ENCODE measurements around the gene ORC3.

ORC3 gene

DNA sequence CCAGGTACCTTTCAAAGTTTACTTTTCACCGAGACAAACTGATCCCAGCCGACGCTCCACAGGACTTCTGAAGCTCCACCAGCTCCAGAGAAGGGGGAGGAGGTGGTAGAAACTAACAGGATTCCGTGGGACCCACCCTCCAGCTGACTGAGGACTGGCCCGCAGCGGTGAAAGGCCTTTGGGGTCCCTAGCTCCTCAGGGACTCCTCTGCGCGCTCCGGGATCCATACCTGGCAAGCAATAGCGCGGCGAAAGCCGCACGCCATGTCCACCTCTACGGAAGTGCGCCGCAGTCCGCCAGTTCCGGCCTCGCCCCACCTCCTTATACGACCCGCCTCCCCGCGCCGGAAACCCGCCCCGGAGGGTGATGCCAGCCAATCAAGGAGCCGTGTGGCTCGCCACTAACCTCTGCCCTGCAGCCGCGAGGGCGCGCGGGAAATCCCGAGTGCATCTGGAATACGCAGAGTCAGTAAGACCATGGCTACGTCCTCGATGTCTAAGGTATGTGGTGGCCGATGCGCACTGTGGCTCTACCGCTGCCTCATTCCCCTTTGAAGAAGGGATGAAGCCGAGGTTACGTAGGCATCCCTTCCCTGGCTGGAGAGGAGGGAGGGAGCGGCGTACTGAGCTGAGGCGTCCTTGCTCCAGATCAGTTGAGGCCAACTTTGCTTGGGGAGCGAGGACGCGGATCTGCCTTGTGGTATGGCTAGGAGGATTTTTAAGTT, at the start of gene ORC3, which contains the start of gene RARS2:
ORC3 (plus strand) TSS at position 443 of the 724 bp plus-strand sequence; CDS start at position 477, 34 bp downstream.
RARS2 (minus strand) TSS at position 295 of the 724 bp plus-strand sequence; CDS start at position 265, 30 bp downstream.
- peak; percentile 97 for DNase-seq (ENCODE audit: low spot score)

DNA sequence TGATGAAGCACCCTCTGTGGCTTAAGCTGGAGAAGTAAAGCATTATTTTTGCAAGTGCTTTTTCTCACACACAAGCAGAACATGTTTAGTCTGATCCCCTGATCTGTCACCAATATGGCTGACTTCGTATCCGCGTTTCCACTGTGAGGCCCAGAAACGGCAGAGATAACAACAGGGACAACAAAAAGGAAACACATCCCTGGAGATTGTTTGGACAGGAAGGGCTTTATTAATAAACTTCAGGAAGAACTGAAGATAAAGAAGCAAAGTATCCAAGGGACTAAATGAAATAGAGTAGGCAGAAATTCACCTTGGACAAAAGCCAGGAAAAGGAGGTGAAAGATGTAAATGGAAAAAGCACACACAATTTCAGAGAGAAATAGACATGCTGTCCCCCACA, 49.4 kb upstream of the ORC3 start:
- DNase-seq (ENCODE audit: low spot score) = no peak

DNA sequence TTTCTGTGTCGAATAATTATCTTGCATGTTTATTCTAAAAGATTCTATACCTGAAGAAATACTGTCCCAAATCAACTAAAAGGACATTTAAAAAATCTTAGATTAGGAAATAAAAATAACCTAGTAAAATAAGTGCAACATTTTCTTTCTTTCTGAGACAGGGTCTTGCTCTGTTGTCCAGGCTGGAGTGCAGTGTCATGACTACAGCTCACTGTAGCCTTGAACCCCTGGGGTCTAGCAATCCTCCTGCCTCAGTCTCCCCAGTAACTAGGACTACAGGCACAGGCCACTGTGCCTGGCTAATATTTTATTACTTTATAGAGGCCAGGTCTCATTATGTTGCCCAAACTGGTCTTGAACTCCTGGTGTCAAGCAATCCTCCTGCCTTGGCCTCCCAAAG, 48.9 kb upstream of the ORC3 start:
- no peak for DNase-seq (ENCODE audit: low spot score)

DNA sequence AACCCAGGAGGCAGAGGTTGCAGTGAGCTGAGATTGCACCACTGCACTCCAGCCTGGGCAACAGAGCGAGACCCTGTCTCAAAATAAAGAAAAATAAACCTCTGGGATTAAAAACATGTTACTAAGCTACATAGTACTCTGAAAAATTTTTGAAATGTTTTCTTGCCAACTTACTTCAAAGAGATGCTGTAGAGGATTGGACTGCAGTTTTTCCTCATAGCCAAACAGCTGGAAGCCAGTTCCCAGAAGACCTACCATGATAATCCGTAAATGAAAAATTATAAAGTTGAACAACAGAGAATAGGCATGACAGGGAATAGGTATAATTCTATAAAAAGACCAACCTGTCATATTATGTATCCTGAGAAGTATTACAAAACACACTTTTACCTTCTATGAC, 48.2 kb upstream of the ORC3 start:
- DNase-seq (ENCODE audit: low spot score) = no peak

DNA sequence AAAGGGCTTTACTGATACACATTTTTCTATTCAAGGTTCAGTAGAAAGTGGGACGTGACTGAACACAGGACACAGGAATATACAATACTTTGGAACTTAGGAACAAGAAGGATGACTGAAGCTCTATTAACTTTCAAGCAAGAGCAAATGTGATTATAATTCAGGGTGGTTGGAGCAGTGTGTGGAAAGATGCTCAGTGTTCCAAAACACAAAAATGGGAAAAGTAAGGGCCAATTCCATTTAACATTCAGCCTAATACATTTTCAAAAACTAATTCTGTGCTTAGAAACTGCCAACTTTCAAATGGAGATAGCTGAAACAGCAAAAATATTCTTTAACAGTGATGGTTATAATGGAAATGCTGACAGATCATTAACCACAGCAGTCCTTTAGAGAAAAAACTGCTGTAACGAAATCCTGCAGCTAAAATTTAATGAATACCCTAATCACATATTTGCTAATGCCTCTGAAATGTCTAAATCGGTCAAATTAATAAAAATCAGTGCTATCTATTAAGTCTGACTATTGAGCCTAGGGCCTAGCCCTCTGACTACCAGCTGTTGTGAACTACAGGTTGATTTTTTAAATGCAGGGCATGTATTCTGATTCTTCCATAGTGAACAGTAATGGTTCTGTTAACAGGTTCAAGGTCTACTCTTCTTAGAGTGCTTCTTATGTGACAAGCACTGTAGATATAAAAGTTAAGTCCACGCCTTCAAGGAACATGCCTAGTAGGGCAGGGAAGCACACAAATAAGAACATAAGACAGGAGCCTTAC, 46.0 kb upstream of the ORC3 start:
- DNase-seq (ENCODE audit: low spot score) = no peak

DNA sequence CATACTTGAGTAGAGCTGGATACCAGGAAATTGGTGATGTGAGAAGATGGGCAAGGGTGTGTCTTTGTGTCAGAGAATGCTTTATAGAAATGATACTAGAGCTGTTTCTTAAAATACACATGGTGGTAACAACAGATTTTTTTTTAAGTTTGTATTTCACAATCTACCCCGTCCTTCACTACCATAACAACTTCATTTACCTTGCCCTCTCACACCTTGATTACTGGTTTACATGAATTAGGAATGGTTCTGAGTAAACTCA, 45.5 kb upstream of the ORC3 start:
- no peak for DNase-seq (ENCODE audit: low spot score)

DNA sequence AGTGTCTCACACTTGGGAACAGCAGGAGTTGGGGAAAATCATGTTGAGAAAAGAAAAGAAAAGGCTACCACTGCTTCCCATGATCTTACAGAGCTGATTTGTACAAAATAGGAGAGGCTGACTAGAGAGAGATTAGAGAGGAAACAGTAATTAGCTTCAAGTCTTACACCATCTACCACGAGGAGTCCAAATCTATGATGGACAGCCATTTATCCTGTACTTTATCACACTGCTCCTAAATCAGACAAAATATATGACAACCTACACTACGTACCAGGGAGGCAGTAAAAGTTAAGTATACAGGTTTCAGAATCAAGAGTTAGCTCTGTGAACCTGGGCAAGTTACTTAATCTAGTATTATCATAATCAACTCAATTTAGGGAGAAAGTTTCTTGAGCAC, 38.1 kb upstream of the ORC3 start:
- DNase-seq (ENCODE audit: low spot score) = no peak

DNA sequence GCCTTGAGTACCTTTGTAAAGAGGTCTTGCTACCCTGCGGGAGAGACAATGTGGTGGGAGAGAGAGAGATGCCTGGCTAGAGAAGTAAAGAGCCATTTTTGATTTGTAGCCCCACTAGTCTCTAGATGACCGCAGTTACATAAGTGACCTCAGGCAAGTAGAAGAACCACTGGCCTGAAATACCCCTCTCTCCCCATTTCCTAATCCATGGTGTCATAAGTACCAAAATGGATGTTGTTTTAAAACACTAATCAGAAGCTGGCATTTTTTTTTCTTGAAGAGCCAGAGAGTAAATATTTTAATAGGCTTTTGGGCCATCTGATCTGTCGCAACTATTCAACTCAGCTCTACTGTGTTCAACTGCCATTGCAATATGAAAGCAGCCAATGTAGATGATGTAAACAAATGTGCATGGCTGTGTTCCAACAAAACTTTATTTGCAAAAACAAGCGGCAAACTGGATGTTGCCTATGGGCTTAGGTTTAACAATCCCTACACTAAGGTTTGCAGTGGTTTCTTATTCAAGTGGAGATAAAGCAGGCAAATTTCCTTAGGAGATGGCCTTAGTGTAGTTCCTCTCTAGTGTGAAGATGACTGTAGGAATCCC, 36.7 kb upstream of the ORC3 start:
- no peak for DNase-seq (ENCODE audit: low spot score)

DNA sequence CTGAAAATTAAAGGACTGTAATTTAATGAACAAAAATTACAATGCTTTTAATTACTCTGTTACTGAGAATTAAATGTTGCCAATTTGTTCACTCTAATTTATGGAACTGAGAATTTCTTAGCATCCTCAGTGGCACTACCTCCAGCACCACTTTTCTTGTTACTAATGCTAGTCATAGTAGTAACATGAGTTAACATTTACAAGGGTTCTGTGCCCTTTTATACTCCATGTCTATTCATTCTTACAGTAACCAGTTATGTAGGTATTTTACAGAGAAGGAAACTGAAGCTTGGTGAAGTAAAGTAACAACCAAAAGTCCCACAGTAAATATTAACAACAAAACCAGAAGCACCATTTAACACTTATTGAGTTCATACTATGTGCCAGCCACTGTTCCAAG, 34.4 kb upstream of the ORC3 start:
- DNase-seq (ENCODE audit: low spot score) = no peak

DNA sequence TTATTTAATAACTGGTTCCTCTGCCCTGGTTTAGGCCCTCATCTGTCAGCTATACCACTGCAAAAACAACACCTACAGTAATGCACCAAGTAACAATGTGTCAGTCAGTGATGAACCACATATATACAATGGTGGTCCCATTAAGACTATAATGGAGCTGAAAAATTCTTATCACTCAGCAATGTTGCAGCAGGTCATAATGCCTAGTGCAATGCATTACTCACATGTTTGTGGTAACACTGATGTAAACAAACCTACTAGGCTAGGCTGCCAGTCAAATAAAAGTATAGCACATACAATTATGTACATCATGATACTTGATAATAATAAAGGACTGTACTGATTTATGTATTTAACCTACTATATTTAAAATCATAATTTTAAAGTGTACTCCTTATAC, 31.5 kb upstream of the ORC3 start:
- DNase-seq (ENCODE audit: low spot score) = no peak

DNA sequence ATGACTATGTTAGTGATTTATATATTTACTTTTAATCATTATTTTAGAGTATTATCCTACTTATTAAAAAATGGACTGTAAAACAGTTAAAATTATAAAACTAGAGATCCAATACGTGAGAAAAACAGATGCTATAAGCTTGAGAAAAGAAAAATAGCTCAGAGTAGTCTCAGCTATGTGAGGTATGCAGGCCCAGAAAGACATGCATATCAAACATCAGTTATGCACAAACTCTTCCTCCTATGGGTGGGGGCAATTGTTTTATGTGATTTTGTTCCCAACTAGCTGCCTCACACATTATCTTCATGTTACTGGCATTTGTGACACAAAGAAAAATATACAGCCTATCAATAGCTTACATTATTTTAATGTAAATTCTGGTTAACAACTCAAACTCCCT, 28.9 kb upstream of the ORC3 start:
- DNase-seq (ENCODE audit: low spot score) = no peak

DNA sequence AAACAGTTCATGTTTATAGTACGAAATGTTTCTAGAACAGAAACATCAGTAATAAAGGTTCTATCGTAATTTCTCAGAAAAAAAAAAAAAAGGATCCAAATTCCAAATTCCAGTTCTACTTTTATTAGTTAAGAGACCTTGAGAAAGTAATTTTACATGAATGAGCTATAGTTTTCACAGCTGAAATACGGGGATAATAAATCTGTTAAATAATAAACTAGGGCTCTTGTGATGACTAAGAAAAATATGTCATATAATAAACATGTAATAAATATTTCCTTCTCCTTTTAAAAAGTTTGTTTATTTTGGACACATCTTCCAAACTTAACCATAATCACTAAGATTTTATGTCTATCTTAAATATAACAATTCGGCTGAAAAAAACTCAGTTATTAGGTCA, 17.9 kb upstream of the ORC3 start:
- no peak for DNase-seq (ENCODE audit: low spot score)

DNA sequence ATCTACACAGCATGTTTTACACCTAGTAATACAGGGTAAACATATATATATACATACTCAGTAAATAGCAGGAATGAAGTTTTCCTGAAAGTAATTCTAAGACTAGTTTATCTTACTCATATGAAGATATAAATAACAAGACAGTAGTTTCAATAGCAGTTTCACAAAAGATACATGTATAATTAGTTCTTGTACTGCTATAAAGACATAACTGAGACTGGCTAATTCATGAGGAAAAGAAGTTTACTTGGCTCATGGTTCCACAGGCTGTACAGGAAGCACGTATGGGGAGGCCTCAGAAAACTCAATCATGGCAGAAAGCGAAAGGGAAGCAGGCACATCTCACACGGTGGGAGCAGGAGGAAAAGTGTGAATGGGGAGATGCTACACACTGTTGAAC, 17.1 kb upstream of the ORC3 start:
- no peak for DNase-seq (ENCODE audit: low spot score)

DNA sequence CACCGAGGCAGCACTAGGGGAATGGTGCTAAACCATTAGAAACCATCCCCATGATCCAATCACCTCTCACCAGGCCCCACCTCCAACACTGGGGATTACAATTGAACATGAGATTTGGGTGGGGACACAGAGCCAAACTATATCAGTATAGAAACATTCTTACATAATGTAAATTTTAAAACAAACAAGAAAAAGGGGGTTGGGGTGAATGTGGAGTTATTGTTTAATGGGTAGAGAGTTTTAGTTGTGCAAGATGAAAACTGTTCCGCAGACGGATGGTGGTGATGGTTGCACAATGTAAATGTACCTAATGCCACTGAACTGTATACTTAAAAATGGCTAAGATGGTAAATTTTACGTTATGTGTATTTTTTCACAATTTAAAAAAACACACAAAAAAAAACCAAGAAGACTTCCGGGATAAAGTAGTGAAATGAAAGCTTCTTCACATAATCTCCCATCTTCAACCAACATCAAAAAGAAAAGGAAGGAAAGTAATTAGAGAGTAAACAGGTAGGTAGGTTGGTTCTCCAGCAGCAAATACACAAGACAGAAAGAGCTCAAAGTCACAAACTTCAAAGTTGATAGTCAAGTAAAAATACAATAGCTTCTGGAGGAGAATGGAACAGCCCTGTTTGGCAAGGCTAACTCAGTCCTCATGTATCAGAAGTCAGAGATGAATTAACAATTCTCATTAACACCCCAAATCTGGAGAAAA, 16.5 kb upstream of the ORC3 start:
- DNase-seq (ENCODE audit: low spot score) = no peak

DNA sequence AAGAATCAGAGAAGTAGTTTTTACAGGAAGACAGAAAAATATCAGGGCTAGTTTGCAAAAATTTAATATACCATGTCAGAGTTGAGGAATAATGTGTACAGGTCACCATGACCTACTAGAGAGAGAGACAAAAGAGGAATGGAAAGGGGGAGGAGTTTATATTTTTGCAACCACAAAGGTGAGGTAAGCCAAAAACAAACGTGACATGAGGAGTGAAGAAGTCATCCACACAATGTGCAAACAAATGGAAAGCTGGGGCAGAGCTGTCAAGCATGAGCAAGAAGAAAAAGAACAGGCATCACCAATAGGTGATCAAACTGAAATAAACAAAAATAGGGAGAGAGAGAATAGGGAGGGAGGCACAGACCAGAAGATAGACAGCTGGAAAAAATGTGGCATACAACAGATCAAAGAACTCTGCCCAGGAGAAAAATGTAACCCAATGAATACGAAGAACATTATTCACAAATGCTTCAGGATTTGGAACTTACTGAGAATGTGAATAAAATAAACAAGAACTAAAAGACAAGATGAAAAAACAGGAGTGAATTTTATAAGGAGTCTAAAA, 15.6 kb upstream of the ORC3 start:
- DNase-seq (ENCODE audit: low spot score) = no peak

DNA sequence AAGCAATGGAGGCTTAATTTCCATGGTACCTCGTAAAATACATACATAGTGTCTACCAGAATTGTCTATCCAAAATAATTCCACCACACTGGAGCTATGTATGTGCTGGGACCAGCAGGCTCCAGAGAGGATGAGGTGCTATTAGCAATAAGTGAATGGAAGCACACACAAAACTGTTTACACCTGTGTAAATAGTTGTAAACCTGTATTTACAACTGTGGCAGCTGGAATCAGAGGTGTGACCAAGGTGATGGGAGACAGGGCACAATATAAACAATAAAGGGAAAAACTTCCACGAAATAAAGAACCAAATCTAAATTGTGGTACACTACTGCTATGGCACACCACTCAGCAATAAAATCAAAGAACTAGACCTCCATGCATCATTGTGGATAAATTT, 14.5 kb upstream of the ORC3 start:
- DNase-seq (ENCODE audit: low spot score) = no peak

DNA sequence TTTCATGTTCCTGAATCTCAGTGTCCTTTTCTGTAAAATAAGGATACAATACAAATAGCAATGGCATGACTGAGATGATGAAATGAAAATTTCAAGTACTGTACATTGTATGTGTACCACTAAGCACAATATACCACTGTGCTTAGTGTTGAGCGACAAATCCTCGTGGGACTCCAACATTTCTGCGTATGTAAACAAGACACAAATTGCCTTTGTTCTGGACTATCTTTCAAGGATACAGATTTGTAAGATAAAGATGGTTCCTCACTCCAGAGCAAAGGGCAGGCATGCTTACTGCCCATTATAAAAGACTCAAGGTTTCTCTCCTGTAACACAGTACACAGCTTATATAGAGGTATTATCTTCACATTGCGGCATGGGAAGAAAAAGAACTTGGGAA, 6.1 kb upstream of the ORC3 start:
- no peak for DNase-seq (ENCODE audit: low spot score)

DNA sequence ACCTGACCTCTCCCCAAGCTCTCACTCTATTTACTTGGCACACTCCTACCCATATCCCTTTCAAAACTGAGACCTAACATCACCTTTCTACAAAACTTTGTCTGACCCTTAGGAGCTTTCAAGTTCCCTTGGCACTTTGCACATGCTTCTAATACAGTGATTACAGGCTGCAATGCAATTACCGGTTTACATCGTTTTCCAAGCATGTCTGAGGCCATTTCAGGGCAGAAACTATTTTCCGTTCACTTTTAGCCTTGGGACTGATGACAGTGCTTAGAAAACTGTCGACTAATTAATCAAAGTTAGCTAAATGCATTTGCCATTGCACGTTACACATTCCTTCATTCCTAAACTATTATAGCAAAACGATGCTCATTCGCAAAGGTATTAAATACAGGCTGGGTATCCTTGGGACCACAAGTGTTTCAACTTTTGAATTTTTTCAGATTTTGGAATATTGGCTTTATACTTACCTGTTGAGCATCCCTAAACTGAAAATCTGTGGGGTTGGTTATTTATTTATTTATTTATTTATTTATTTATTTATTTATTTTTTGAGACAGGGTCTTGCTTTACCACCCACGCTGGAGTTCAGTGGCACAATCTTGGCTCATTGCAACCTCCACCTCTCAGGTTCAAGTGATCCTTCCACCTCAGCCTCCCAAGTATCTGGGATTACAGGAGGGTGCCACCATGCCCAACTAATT, 3.4 kb upstream of the ORC3 start:
- no peak for DNase-seq (ENCODE audit: low spot score)

DNA sequence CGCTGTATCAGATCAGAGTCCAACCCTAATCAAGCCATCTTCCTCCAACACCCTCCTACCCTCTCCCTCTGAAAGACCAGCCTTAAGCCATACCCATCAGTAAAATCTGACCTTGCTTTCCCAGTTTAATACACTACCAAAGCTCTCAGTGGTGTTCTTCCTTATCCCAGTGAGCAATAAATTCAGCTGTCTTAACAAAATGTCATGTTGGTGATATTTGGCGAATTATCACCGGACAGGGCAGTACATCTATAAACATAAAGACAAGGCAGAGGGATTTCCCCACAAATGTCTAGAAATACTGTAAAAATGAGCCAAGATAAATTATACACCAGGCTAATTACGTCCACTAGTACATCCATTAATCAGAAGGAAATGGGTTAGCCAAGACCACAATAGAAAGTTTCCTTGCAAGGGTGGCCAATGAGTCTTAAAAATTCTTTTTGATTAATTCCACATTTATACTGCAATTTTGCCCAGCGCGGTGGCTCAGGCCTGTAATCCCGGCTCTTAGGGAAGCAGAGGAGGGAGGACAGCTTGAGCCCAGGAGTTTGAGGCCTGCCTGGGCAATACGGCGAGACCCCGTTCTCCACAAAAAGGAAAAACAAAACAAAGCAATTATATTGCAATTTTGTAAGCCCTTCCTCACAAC, 1.1 kb upstream of the ORC3 start:
- no peak for DNase-seq (ENCODE audit: low spot score)

DNA sequence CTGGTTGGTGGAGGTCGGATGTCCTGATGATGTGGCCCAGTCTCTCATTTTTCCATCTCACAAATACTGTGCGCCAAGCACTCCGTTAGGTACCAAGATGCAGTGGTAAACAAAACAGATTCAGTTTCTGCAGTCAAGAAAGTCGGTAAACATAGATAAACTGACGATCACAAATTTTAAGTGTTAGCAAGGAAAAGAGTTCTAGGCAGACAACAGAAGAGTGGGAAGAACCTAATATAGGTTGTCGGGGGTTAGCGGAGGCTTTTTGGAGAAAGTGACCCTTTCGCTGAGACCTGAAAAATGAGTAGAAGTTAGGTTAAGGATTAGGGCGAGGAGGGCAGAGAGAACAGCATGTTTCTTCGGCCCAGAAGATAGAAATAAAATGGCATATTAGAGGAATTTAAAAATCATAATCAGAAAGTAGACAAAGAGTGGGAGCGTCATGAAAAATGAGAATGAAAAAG, 514 bp downstream of the ORC3 start:
- no peak for DNase-seq (ENCODE audit: low spot score)

DNA sequence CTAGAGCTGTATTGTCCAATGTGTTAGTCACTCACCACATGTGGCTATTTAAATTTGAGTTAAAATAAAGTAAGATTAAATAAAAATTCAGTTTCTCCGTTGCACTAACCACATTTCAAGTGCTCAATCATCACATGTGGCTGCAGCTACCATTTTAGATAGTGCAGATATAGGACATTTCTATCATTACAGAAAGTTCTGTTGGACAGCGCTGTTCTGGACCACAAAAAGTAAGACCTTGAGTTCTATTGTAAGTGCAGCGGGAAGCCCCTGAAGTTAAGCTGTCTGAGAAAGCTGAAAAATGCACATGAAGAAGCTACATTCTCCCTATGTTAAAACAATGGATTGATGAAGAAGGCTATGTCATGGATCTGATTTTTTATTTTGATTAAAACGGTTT, 1.1 kb downstream of the ORC3 start:
- DNase-seq (ENCODE audit: low spot score) = no peak
